WTC11 (cell line): Measurements from ENCODE around the gene CATSPERB. TPM values are rescaled to one million over a fixed set of nuclear protein-coding genes. Genes with fewer than 3 reads are reported as not detected.

Source experiments
- ATAC-seq: fragments of 200-7000 bp; cut with Tn5 transposase; 2 replicates; pipeline ENCODE4 v1.10.0; 2021; ENCODE audit warnings: mild to moderate bottlenecking, moderate library complexity
- CTCF ChIA-PET: fragments of 300-600 bp; sonication (Branson Sonifier 250); formaldehyde crosslinking; loops from one replicate; lab custom pipeline; 2021; ENCODE audit warnings: antibody characterized with exemption; lab: Charles Lee
- POLR2A ChIA-PET: fragments of 350-600 bp; sonication (Branson Sonifier 250); formaldehyde crosslinking; loops from one replicate; lab custom pipeline; 2021; ENCODE audit warnings: antibody characterized with exemption; lab: Charles Lee
- DNase-seq: peaks from one replicate; pipeline ENCODE4 v3.0.0; 2021; ENCODE audit warnings: low spot score
- H3K27ac Mint-ChIP-seq: 2 replicates; pipeline ENCODE4 v1.8.0; 2021; ENCODE audit warnings: mixed read lengths
- H3K27me3 Mint-ChIP-seq: 2 replicates; pipeline ENCODE4 v1.8.0; 2021; ENCODE audit warnings: low read depth, mild to moderate bottlenecking, moderate library complexity, mixed read lengths
- H3K36me3 Mint-ChIP-seq: 2 replicates; pipeline ENCODE4 v1.8.0; 2021; ENCODE audit warnings: mixed read lengths
- H3K4me1 Mint-ChIP-seq: 2 replicates; pipeline ENCODE4 v1.8.0; 2022; ENCODE audit warnings: mixed read lengths
- H3K4me3 Mint-ChIP-seq: 2 replicates; pipeline ENCODE4 v1.8.0; 2021; ENCODE audit warnings: mild to moderate bottlenecking, moderate library complexity, mixed read lengths
- H3K9me3 Mint-ChIP-seq: 2 replicates; pipeline ENCODE4 v1.8.0; 2021; ENCODE audit warnings: mixed read lengths
- ELF4 ChIP-seq: sonication (generic); formaldehyde crosslinking; IDR thresholded peaks from 2 replicates; pipeline ENCODE4 v1.8.1; 2022; ENCODE audit warnings: low read depth, mild to moderate bottlenecking, moderate library complexity, missing genetic modification reagents
- NFE2L1 ChIP-seq: sonication (generic); formaldehyde crosslinking; IDR thresholded peaks from 2 replicates; pipeline ENCODE4 v1.8.1; 2023; ENCODE audit warnings: missing genetic modification reagents
- OVOL2 ChIP-seq: fragments of 250-450 bp; sonication (Bioruptor Pico); IDR thresholded peaks from 2 replicates; pipeline ENCODE4 v1.9.0; 2021; ENCODE audit warnings: mild to moderate bottlenecking, borderline replicate concordance
- RORB ChIP-seq: fragments of 250-450 bp; sonication (Bioruptor Pico); IDR thresholded peaks from 2 replicates; pipeline ENCODE4 v1.9.0; 2021; ENCODE audit warnings: mild to moderate bottlenecking
- SOX15 ChIP-seq: fragments of 250-450 bp; sonication (Bioruptor Pico); IDR thresholded peaks from 2 replicates; pipeline ENCODE4 v1.9.0; 2021; ENCODE audit warnings: mild to moderate bottlenecking
- ZNF121 ChIP-seq: sonication (generic); formaldehyde crosslinking; IDR thresholded peaks from 2 replicates; pipeline ENCODE4 v1.8.0; 2023; ENCODE audit warnings: missing genetic modification reagents
- total RNA-seq: library from RNA; stranded (reverse); gene quantifications from 3 replicates; pipeline ENCODE4 v1.2.3, GENCODE V29; 2021
- TF ChIP-seq, protein P1 (sequence below): fragments of 250-450 bp; sonication (Bioruptor Pico); IDR thresholded peaks from 2 replicates; pipeline ENCODE4 v1.9.0; 2021; ENCODE audit warnings: mild to moderate bottlenecking
- TF ChIP-seq, protein P2 (sequence below): sonication (generic); formaldehyde crosslinking; conservative IDR thresholded peaks from 2 replicates; pipeline ENCODE4 v1.8.1; 2022; ENCODE audit warnings: mild to moderate bottlenecking, missing genetic modification reagents
- TF ChIP-seq, protein P3 (sequence below): fragments of 250-450 bp; sonication (Bioruptor Pico); IDR thresholded peaks from 2 replicates; pipeline ENCODE4 v1.9.0; 2021; ENCODE audit warnings: mild to moderate bottlenecking, borderline replicate concordance
- TF ChIP-seq, protein P4 (sequence below): sonication (generic); formaldehyde crosslinking; IDR thresholded peaks from 2 replicates; pipeline ENCODE4 v1.8.1; 2022; ENCODE audit warnings: missing genetic modification reagents, borderline replicate concordance
- TF ChIP-seq, protein P5 (sequence below): sonication (generic); formaldehyde crosslinking; IDR thresholded peaks from 2 replicates; pipeline ENCODE4 v1.8.1; 2022; ENCODE audit warnings: mild to moderate bottlenecking, moderate library complexity, missing genetic modification reagents
- TF ChIP-seq, protein P6 (sequence below): sonication (generic); formaldehyde crosslinking; IDR thresholded peaks from 2 replicates; pipeline ENCODE4 v1.8.1; 2023; ENCODE audit warnings: mild to moderate bottlenecking, missing genetic modification reagents, moderate library complexity
- TF ChIP-seq, protein P7 (sequence below): fragments of 200-600 bp; IDR thresholded peaks from 2 replicates; pipeline ENCODE4 v1.8.0; 2022; ENCODE audit warnings: antibody characterized with exemption

CATSPERB gene
- total RNA-seq, 1 experiment from 2014 or later = 0.11 TPM

DNA sequence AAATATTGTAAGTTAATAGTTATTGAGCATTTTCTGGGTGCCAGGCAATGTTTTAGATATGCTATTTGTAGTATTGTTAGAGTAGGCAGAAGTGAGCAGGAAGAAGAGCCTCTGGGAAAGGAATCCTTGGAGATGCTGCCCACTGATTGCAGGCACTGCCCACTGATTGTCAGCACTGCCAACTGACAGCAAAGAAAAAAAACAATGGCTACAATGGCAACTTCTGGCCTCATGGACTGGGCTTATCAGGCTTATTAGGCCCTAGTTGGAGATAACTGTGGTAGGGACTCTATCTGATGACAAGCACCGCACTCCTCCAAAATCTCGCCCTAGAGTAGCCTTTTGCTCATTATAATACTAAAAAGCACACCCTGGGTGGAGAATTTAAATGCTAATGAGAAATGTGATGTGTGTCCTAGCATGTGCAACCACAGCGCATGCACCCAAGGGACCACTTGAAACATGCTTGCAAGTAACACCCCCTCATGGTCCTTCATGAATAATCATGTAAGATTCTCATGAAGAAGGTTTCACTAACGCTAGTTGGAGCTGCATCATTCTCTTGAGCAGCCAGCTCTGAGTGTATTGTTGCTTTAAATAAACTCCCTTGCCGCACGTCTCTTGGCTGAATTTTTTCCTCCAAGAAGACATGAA, 118.3 kb downstream of the CATSPERB start:
- Mint-ChIP-seq H3K4me1 (no peaks in the 10 kb centered on the region), H3K4me3 (no peak overlapping the region), H3K36me3 (peaks cover 18% of the 10 kb centered on the region), H3K9me3 (peaks cover 23% of the 10 kb centered on the region), H3K27ac (no peak overlapping the region), H3K27me3 (no peaks in the 10 kb centered on the region)
- TF ChIP-seq, protein P1, sequence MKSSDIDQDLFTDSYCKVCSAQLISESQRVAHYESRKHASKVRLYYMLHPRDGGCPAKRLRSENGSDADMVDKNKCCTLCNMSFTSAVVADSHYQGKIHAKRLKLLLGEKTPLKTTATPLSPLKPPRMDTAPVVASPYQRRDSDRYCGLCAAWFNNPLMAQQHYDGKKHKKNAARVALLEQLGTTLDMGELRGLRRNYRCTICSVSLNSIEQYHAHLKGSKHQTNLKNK (CRISPR knock-in tag) = no peak
- TF ChIP-seq NFE2L1 (CRISPR knock-in tag) (no peak), ZNF121 (CRISPR knock-in tag) (no peak), OVOL2 (no peak), RORB (no peak)
- TF ChIP-seq, protein P2, sequence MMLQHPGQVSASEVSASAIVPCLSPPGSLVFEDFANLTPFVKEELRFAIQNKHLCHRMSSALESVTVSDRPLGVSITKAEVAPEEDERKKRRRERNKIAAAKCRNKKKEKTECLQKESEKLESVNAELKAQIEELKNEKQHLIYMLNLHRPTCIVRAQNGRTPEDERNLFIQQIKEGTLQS (CRISPR knock-in tag) = no peak
- TF ChIP-seq, protein P3, sequence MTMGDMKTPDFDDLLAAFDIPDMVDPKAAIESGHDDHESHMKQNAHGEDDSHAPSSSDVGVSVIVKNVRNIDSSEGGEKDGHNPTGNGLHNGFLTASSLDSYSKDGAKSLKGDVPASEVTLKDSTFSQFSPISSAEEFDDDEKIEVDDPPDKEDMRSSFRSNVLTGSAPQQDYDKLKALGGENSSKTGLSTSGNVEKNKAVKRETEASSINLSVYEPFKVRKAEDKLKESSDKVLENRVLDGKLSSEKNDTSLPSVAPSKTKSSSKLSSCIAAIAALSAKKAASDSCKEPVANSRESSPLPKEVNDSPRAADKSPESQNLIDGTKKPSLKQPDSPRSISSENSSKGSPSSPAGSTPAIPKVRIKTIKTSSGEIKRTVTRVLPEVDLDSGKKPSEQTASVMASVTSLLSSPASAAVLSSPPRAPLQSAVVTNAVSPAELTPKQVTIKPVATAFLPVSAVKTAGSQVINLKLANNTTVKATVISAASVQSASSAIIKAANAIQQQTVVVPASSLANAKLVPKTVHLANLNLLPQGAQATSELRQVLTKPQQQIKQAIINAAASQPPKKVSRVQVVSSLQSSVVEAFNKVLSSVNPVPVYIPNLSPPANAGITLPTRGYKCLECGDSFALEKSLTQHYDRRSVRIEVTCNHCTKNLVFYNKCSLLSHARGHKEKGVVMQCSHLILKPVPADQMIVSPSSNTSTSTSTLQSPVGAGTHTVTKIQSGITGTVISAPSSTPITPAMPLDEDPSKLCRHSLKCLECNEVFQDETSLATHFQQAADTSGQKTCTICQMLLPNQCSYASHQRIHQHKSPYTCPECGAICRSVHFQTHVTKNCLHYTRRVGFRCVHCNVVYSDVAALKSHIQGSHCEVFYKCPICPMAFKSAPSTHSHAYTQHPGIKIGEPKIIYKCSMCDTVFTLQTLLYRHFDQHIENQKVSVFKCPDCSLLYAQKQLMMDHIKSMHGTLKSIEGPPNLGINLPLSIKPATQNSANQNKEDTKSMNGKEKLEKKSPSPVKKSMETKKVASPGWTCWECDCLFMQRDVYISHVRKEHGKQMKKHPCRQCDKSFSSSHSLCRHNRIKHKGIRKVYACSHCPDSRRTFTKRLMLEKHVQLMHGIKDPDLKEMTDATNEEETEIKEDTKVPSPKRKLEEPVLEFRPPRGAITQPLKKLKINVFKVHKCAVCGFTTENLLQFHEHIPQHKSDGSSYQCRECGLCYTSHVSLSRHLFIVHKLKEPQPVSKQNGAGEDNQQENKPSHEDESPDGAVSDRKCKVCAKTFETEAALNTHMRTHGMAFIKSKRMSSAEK (CRISPR knock-in tag) = no peak
- TF ChIP-seq, protein P4, sequence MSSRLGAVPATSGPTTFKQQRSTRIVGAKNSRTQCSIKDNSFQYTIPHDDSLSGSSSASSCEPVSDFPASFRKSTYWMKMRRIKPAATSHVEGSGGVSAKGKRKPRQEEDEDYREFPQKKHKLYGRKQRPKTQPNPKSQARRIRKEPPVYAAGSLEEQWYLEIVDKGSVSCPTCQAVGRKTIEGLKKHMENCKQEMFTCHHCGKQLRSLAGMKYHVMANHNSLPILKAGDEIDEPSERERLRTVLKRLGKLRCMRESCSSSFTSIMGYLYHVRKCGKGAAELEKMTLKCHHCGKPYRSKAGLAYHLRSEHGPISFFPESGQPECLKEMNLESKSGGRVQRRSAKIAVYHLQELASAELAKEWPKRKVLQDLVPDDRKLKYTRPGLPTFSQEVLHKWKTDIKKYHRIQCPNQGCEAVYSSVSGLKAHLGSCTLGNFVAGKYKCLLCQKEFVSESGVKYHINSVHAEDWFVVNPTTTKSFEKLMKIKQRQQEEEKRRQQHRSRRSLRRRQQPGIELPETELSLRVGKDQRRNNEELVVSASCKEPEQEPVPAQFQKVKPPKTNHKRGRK = no peak
- TF ChIP-seq, protein P5, sequence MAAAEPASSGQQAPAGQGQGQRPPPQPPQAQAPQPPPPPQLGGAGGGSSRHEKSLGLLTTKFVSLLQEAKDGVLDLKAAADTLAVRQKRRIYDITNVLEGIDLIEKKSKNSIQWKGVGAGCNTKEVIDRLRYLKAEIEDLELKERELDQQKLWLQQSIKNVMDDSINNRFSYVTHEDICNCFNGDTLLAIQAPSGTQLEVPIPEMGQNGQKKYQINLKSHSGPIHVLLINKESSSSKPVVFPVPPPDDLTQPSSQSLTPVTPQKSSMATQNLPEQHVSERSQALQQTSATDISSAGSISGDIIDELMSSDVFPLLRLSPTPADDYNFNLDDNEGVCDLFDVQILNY (CRISPR knock-in tag) = no peak
- TF ChIP-seq, protein P6, sequence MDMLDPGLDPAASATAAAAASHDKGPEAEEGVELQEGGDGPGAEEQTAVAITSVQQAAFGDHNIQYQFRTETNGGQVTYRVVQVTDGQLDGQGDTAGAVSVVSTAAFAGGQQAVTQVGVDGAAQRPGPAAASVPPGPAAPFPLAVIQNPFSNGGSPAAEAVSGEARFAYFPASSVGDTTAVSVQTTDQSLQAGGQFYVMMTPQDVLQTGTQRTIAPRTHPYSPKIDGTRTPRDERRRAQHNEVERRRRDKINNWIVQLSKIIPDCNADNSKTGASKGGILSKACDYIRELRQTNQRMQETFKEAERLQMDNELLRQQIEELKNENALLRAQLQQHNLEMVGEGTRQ = no peak
- TF ChIP-seq, protein P7, sequence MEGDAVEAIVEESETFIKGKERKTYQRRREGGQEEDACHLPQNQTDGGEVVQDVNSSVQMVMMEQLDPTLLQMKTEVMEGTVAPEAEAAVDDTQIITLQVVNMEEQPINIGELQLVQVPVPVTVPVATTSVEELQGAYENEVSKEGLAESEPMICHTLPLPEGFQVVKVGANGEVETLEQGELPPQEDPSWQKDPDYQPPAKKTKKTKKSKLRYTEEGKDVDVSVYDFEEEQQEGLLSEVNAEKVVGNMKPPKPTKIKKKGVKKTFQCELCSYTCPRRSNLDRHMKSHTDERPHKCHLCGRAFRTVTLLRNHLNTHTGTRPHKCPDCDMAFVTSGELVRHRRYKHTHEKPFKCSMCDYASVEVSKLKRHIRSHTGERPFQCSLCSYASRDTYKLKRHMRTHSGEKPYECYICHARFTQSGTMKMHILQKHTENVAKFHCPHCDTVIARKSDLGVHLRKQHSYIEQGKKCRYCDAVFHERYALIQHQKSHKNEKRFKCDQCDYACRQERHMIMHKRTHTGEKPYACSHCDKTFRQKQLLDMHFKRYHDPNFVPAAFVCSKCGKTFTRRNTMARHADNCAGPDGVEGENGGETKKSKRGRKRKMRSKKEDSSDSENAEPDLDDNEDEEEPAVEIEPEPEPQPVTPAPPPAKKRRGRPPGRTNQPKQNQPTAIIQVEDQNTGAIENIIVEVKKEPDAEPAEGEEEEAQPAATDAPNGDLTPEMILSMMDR = no peak
- ATAC-seq (no peak), DNase-seq (no peak)
- ChIA-PET POLR2A (no interaction called here), CTCF (no interaction called here)

DNA sequence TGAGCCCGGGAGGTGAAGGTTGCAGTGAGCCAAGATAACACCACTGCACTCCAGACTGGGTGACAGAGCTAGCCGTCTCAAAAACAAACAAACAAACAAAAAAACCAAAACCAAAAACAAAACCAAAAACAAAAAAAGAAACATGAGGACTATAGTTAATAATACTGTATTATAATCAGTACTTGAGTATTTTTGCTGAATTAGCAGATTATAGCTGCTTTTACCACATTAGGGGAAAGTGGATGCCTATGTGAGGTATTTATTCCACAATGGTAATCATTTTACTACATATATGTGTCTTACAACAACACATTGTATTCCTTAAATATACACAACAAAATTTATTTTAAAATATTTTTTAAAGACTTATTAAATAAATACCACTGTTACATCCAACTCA, 120.4 kb downstream of the CATSPERB start:
- H3K4me3 Mint-ChIP-seq = no peak overlapping the region
- peaks cover 23% of the 10 kb centered on the region for H3K9me3 Mint-ChIP-seq
- TF ChIP-seq SOX15 = no peak
- no peak for TF ChIP-seq ELF4 (CRISPR knock-in tag)
- TF ChIP-seq, all 79 proteins: peak for 0
- H3K36me3 Mint-ChIP-seq = peaks cover 18% of the 10 kb centered on the region
- no peaks in the 10 kb centered on the region for H3K27me3 Mint-ChIP-seq
- H3K4me1 Mint-ChIP-seq = peaks cover 7% of the 10 kb centered on the region
- H3K27ac Mint-ChIP-seq = no peak overlapping the region
- DNase-seq (no peak), ATAC-seq (no peak)
- POLR2A ChIA-PET = no interaction called here
- CTCF ChIA-PET = no interaction called here
